Fibroblast of lung (primary cell): ENCODE data around the gene DMXL2.
A peak's percentile ranks its signal among the peaks of the same experiment; 100 is the strongest.

Experiments
- EZH2 ChIP-seq: IDR thresholded peaks from 2 replicates; pipeline ENCODE4 v1.5.1; 2012; ENCODE audit warnings: low read length, control low read depth, mild to moderate bottlenecking; ENCODE audit errors: missing control alignments
- TF ChIP-seq, protein P1 (sequence below), 2 donors: IDR thresholded peaks in 1 of 2; conservative IDR thresholded peaks in 1 of 2; 1 replicate in 1 of 2; 2 replicates in 1 of 2; pipeline ENCODE4 v1.5.1; 2011 to 2012; ENCODE audit warnings: low read length in 2 of 2, control low read depth in 1 of 2, inconsistent platforms in 1 of 2, low read depth in 1 of 2, mild to moderate bottlenecking in 1 of 2

DNA sequence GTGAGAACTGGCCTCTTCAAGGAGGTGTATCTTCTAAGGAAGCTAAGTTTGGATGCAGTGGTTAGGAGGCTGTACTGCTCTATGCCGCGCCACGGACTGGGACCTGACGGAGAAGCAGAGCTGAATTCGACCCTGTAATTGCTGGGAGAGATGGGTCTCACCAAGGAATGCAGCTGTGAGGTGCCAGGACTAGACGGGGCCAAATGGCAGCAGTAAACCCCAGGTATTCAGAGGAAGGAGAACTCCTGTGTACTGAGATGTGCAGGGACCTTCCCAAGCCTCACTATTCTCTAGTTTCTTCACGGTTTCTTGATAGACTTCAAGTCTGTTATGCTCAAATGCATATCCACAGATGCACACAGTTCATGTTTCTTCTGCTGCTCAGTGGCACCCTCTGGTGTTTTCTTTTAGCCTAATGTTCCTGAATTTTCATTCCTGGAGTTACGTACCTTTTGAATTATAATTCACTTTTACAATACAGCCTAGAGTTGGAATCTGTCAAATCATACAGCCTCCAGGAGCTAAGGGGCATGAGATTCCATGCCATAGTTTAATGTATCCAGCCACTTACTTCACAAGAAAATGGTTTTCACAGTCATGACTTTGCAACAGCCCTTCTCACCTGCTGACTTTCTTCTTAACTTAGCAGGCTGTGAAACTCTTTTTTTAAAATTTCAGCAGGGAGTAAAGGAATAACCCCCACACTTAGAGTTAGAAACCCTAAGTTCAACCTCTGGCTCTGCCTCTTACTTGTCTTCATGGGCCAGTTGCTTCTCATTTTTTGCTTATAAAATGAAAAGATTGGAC, 219.3 kb downstream of the DMXL2 start:
- TF ChIP-seq, protein P1, sequence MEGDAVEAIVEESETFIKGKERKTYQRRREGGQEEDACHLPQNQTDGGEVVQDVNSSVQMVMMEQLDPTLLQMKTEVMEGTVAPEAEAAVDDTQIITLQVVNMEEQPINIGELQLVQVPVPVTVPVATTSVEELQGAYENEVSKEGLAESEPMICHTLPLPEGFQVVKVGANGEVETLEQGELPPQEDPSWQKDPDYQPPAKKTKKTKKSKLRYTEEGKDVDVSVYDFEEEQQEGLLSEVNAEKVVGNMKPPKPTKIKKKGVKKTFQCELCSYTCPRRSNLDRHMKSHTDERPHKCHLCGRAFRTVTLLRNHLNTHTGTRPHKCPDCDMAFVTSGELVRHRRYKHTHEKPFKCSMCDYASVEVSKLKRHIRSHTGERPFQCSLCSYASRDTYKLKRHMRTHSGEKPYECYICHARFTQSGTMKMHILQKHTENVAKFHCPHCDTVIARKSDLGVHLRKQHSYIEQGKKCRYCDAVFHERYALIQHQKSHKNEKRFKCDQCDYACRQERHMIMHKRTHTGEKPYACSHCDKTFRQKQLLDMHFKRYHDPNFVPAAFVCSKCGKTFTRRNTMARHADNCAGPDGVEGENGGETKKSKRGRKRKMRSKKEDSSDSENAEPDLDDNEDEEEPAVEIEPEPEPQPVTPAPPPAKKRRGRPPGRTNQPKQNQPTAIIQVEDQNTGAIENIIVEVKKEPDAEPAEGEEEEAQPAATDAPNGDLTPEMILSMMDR (conservative IDR thresholded peaks at IDR 0.05 in 1 of 2, IDR thresholded peaks at IDR 0.05 in 1 of 2; ENCODE audit: low read depth in 1 of 2, low read length in 2 of 2), result peak; percentile 58 to 80
- no peak for TF ChIP-seq EZH2
